HepG2 (cell line): ENCODE measurements around the gene SLA2. TPM values are rescaled to one million over a fixed set of nuclear protein-coding genes. Genes with fewer than 3 reads are reported as not detected.

Experiments
- ATAC-seq: fragments of 200-7000 bp; cut with Tn5 transposase; 3 replicates; pipeline ENCODE4 v1.9.1; 2020; ENCODE audit warnings: mild to moderate bottlenecking, moderate library complexity
- BruUV-seq: library from RNA; stranded (reverse); fragments of 400-500 nt; replicated peaks from 2 replicates; lab custom pipeline; 2021; lab: Mats Ljungman, UMichigan
- CTCF ChIA-PET: fragments of 300-600 bp; formaldehyde crosslinking; extraction: SDS; loops from one replicate; lab custom pipeline; 2021; ENCODE audit warnings: low total read pairs, inconsistent platforms, low intra/inter-chr PET ratio; lab: Yijun Ruan, JAX
- POLR2A ChIA-PET: fragments of 350-600 bp; sonication (Branson Sonifier 250); formaldehyde crosslinking; loops from one replicate; lab custom pipeline; 2020; ENCODE audit warnings: antibody characterized with exemption, inconsistent platforms; lab: Yijun Ruan, JAX
- DNase-seq: peaks from one replicate; pipeline ENCODE4 v3.0.0-alpha.2; 2015; ENCODE audit warnings: low spot score
- FAIRE-seq: peaks from 3 replicates; lab custom pipeline; 2011; peaks lifted over from hg19 to GRCh38; lab: Jason Lieb, UNC
- H2AFZ ChIP-seq: one replicate; pipeline ENCODE4 v1.6.1; 2011; ENCODE audit warnings: low read length, inconsistent platforms
- H3K27ac ChIP-seq: fragments of 300-600 bp; 3 replicates; pipeline ENCODE4 v1.8.0; 2011; ENCODE audit warnings: mixed run types, mild to moderate bottlenecking, mixed read lengths, low read length, inconsistent platforms; ENCODE audit not compliant: insufficient read depth; ENCODE audit errors: extremely low read length
- H3K27me3 ChIP-seq, 2 experiments: fragments of 200-600 bp in 1 of 2; 2 replicates in 1 of 2; 3 replicates in 1 of 2; pipeline versions ENCODE4 v1.6.0 to v1.8.0; 2011; ENCODE audit warnings: low read length in 2 of 2, mild to moderate bottlenecking in 2 of 2, moderate library complexity in 2 of 2, inconsistent platforms in 1 of 2; ENCODE audit not compliant: insufficient read depth in 2 of 2, control insufficient read depth in 1 of 2
- H3K36me3 ChIP-seq, 2 experiments: fragments of 200-600 bp in 1 of 2; replicated peaks in 1 of 2; 2 replicates in 1 of 2; 3 replicates in 1 of 2; pipeline versions ENCODE4 v1.5.1 to v1.8.0; 2011; ENCODE audit warnings: low read length in 2 of 2, inconsistent platforms in 1 of 2; ENCODE audit not compliant: insufficient read depth in 2 of 2, control insufficient read depth in 1 of 2
- H3K4me1 ChIP-seq: 2 replicates; pipeline ENCODE4 v1.5.1; 2012; ENCODE audit warnings: low read length, inconsistent platforms; ENCODE audit not compliant: insufficient read depth
- H3K4me2 ChIP-seq: 2 replicates; pipeline ENCODE4 v1.6.0; 2011; ENCODE audit warnings: low read depth, low read length, inconsistent platforms
- H3K4me3 ChIP-seq, 3 experiments: fragments of 200-600 bp in 1 of 3; sonication (generic), shearing (Covaris generic) in 1 of 3; replicated peaks in 1 of 3; 2 replicates each; pipeline ENCODE4 v1.5.1; 2011 to 2016; ENCODE audit warnings: low read length in 3 of 3, inconsistent platforms in 2 of 3, low read depth in 2 of 3, mild to moderate bottlenecking in 2 of 3, control low read depth in 1 of 3, mixed read lengths in 1 of 3; ENCODE audit not compliant: insufficient read depth in 1 of 3
- H3K79me2 ChIP-seq: one replicate; pipeline ENCODE4 v1.6.1; 2011; ENCODE audit warnings: low read length, inconsistent platforms; ENCODE audit not compliant: insufficient read depth
- H3K9ac ChIP-seq: 2 replicates; pipeline ENCODE4 v1.6.0; 2011; ENCODE audit warnings: mild to moderate bottlenecking, low read depth, low read length, inconsistent platforms; ENCODE audit not compliant: insufficient read depth
- H3K9me3 ChIP-seq: 2 replicates; pipeline ENCODE4 v1.5.1; 2012; ENCODE audit warnings: mild to moderate bottlenecking, low read length
- H4K20me1 ChIP-seq: 2 replicates; pipeline ENCODE4 v1.6.0; 2011; ENCODE audit warnings: inconsistent platforms, mild to moderate bottlenecking, low read length, moderate library complexity; ENCODE audit not compliant: insufficient read depth
- FOSL1 ChIP-seq: sonication (generic); formaldehyde crosslinking; IDR thresholded peaks from 2 replicates; pipeline ENCODE4 v1.9.0; 2021; ENCODE audit warnings: missing genetic modification reagents, borderline replicate concordance
- KLF11 ChIP-seq: IDR thresholded peaks from 2 replicates; pipeline ENCODE4 v1.6.1; 2016; ENCODE audit warnings: missing compliant biosample characterization
- MTA3 ChIP-seq: sonication (generic); formaldehyde crosslinking; IDR thresholded peaks from 2 replicates; pipeline ENCODE4 v1.4.0; 2020; ENCODE audit warnings: missing genetic modification reagents
- SNAPC2 ChIP-seq: sonication (generic); formaldehyde crosslinking; IDR thresholded peaks from 2 replicates; pipeline ENCODE4 v1.8.1; 2022; ENCODE audit warnings: mild to moderate bottlenecking, missing genetic modification reagents
- SPEN ChIP-seq: sonication (generic); formaldehyde crosslinking; IDR thresholded peaks from 2 replicates; pipeline ENCODE4 v1.5.1; 2020; ENCODE audit warnings: low read depth, mild to moderate bottlenecking, missing genetic modification reagents
- TFAP4 ChIP-seq: sonication (generic); IDR thresholded peaks from 2 replicates; pipeline ENCODE4 v1.6.1; 2016; ENCODE audit warnings: low read depth, borderline replicate concordance
- ZNF280B ChIP-seq: sonication (generic); formaldehyde crosslinking; IDR thresholded peaks from 2 replicates; pipeline ENCODE4 v1.5.0; 2020; ENCODE audit warnings: missing genetic modification reagents, mild to moderate bottlenecking, borderline replicate concordance
- ZNF34 ChIP-seq: sonication (generic); formaldehyde crosslinking; IDR thresholded peaks from 2 replicates; pipeline ENCODE4 v1.4.0; 2020; ENCODE audit warnings: mild to moderate bottlenecking, missing genetic modification reagents, borderline replicate concordance
- ZNF768 ChIP-seq: sonication (generic); formaldehyde crosslinking; IDR thresholded peaks from 2 replicates; pipeline ENCODE4 v1.4.0; 2020; ENCODE audit warnings: missing genetic modification reagents
- WGBS: methylation state at CpG from one replicate; pipeline ENCODE4 v1.1.6; 2017; ENCODE audit warnings: low lambda C conversion rate; 5-methylcytosine and 5-hydroxymethylcytosine counted together
- in situ Hi-C: cut with HindIII; loops from 2 replicates; pipeline ENCODE4 v1.10.0; 2017; ENCODE audit warnings: low pct_unique_long_range_greater_than_20kb; ENCODE audit not compliant: extremely low pct_ligation_motif_present
- intact Hi-C: fragments of 100-400 bp; cut with micrococcal nuclease; formaldehyde crosslinking; loops from one replicate; pipeline ENCODE4 v1.10.0; 2022; ENCODE audit not compliant: unreplicated experiment
- polyA plus RNA-seq, 8 experiments: library from polyadenylated mRNA; depleted of rRNA in 3 of 8; stranded (reverse) in 7 of 8; unstranded in 1 of 8; fragments of >200 nt; fragmentation: Illumina TruSeq in 4 of 8; extraction: Trizol in 4 of 8; gene quantifications; 2 replicates each; pipeline versions ENCODE4 v1.2.1 to v1.2.3, GENCODE V29; 2011 to 2016; ENCODE audit warnings: low read depth in 4 of 8, missing spikeins in 1 of 8, mixed read lengths in 1 of 8; ENCODE audit not compliant: insufficient read depth in 1 of 8
- total RNA-seq, 5 experiments: library from RNA; depleted of rRNA; stranded (reverse); fragments of >200 nt; fragmentation: Illumina TruSeq; extraction: Trizol; gene quantifications; 2 replicates each; pipeline ENCODE4 v1.2.3, GENCODE V29; 2016; ENCODE audit warnings: low read depth in 1 of 5

Gene SLA2
- total and polyA plus RNA-seq, 2 of the 13 experiments (the other 11 are each of a cell fraction or from before 2014, with no cell fraction given) = 1.6 to 3.6 TPM

GRCh38 chr20:36646678-36647077 is 682 bp upstream of the SLA2 start (continued):
- TF ChIP-seq MTA3 (CRISPR knock-in tag) (no peak), TFAP4 (0 out of 2 replicates have a peak, but pooled peaks have one; percentile 8), ZNF34 (CRISPR knock-in tag) (no peak), KLF11 (CRISPR knock-in tag) (no peak), SNAPC2 (CRISPR knock-in tag) (no peak), SPEN (CRISPR knock-in tag) (peak; percentile 10; the same call in 1 of the 2 replicates)

GRCh38 chr20:36645353-36645752 is 643 bp downstream of the SLA2 start:
- FAIRE-seq (no peak), DNase-seq (no peak), ATAC-seq (no peak)
- Histone ChIP-seq H3K4me2 (no peak overlapping the region), H3K27ac (no peak overlapping the region), H2AFZ (no peak overlapping the region), H3K27me3 (no peaks in the 10 kb centered on the region), H3K79me2 (no peaks in the 10 kb centered on the region), H3K4me3 (no peak overlapping the region), H4K20me1 (no peaks in the 10 kb centered on the region), H3K4me1 (peaks cover 89% of the 10 kb centered on the region), H3K36me3 (no peaks in the 10 kb centered on the region), H3K9me3 (no peaks in the 10 kb centered on the region), H3K9ac (no peak overlapping the region)
- TF ChIP-seq ZNF768 (peak; percentile 92), ZNF280B (CRISPR knock-in tag) (0 out of 2 replicates have a peak, but pooled peaks have one; percentile 2), FOSL1 (CRISPR knock-in tag) (no peak)
- POLR2A ChIA-PET = interaction anchor here (1.0 to 3.1 kb wide), 2 partner anchors 13 to 22 kb away, joined by 4 to 14 read pairs; no protein-coding TSS in a partner anchor
- WGBS = 98% methylated on average over 7 of the region's 7 CpGs
- CTCF ChIA-PET = no interaction called here
- intact Hi-C loops = no loop called here
- no TSS peak for BruUV-seq
- in situ Hi-C loops = no loop called here
